A549 (cell line): ENCODE measurements around the gene MRPL16.

Experiments used
- HDAC2 ChIP-seq: fragments of 200-600 bp; sonication (generic); IDR thresholded peaks from 2 replicates; pipeline ENCODE4 v1.6.1; 2016
- JUN ChIP-seq, 2 experiments: fragments of >200 bp; sonication (Bioruptor Twin); formaldehyde crosslinking; IDR thresholded peaks; 2 replicates in 1 of 2; 3 replicates in 1 of 2; pipeline ENCODE4 v1.6.1; 2016 to 2017
- MAX ChIP-seq: IDR thresholded peaks from 2 replicates; pipeline ENCODE4 v1.6.1; 2012
- NPAS2 ChIP-seq: fragments of 250-450 bp; sonication (Bioruptor Pico); IDR thresholded peaks from 2 replicates; pipeline ENCODE4 v1.8.0; 2022; ENCODE audit warnings: mild to moderate bottlenecking, moderate library complexity, borderline replicate concordance
- REST ChIP-seq: fragments of 200-600 bp; sonication (generic); IDR thresholded peaks from 2 replicates; pipeline ENCODE4 v1.6.1; 2016; ENCODE audit warnings: antibody characterized with exemption, mild to moderate bottlenecking, moderate library complexity
- RNF2 ChIP-seq: fragments of 200-600 bp; sonication (generic); IDR thresholded peaks from 2 replicates; pipeline ENCODE4 v1.6.1; 2016; ENCODE audit warnings: low read depth, mild to moderate bottlenecking, antibody characterized with exemption, moderate library complexity, borderline replicate concordance
- TP53 ChIP-seq: fragments of 250-450 bp; sonication (Bioruptor Pico); IDR thresholded peaks from 2 replicates; pipeline ENCODE4 v1.5.0; 2021; ENCODE audit warnings: mild to moderate bottlenecking, moderate library complexity
- ZSCAN20 ChIP-seq: fragments of 250-450 bp; sonication (Bioruptor Pico); IDR thresholded peaks from 2 replicates; pipeline ENCODE4 v1.8.0; 2022; ENCODE audit warnings: mild to moderate bottlenecking, moderate library complexity
- TF ChIP-seq, protein P1 (sequence below): fragments of >200 bp; sonication (Bioruptor Twin); formaldehyde crosslinking; IDR thresholded peaks from 3 replicates; pipeline ENCODE4 v1.5.1; 2016

DNA sequence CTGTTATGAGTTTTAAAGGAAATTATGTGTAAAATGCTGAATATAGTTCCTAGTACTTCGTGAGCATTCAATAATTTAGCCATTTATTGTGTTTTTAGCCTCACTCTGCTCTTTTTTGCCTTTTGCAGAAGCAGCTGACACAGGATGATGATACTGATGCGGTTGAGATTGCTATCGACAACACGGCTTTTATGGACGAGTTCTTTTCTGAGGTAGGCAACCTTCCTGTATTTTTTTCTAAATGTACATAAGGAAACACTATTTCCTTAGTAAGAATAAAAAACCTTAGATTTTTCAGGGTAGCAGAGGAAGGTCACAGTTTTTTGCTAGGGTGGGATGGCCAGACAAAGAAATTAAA lies 37.5 kb downstream of the MRPL16 start:
- TF ChIP-seq ZSCAN20 (CRISPR knock-in tag), result no peak
- TF ChIP-seq, protein P1, sequence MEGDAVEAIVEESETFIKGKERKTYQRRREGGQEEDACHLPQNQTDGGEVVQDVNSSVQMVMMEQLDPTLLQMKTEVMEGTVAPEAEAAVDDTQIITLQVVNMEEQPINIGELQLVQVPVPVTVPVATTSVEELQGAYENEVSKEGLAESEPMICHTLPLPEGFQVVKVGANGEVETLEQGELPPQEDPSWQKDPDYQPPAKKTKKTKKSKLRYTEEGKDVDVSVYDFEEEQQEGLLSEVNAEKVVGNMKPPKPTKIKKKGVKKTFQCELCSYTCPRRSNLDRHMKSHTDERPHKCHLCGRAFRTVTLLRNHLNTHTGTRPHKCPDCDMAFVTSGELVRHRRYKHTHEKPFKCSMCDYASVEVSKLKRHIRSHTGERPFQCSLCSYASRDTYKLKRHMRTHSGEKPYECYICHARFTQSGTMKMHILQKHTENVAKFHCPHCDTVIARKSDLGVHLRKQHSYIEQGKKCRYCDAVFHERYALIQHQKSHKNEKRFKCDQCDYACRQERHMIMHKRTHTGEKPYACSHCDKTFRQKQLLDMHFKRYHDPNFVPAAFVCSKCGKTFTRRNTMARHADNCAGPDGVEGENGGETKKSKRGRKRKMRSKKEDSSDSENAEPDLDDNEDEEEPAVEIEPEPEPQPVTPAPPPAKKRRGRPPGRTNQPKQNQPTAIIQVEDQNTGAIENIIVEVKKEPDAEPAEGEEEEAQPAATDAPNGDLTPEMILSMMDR, result no peak
- no peak for TF ChIP-seq HDAC2
- TF ChIP-seq RNF2, result no peak
- no peak for TF ChIP-seq JUN (IDR thresholded peaks at IDR 0.05)
- no peak for TF ChIP-seq TP53
- TF ChIP-seq NPAS2 (CRISPR knock-in tag), result no peak
- no peak for TF ChIP-seq MAX
- TF ChIP-seq REST, result no peak
